SKM-1 (cell line): Measurements from ENCODE around the gene RNF111.
A peak's percentile ranks its signal among the peaks of the same experiment; 100 is the strongest.
"Not testable (repeated sequence)": the region's sequence is repeated elsewhere in the genome, so short reads cannot be mapped to it uniquely, and the experiment has no call there.

ENCODE experiments used
- DNase-seq: peaks from one replicate; lab custom pipeline; 2025; ENCODE audit not compliant: unreplicated experiment; lab: John Stamatoyannopoulos, UW

Gene RNF111

GRCh38 chr15:58999694-59000093, 12.2 kb downstream of the RNF111 start:
- DNase-seq, result no peak

GRCh38 chr15:59000251-59000650, 12.8 kb downstream of the RNF111 start:
- DNase-seq, result not testable (repeated sequence)

- no peak for DNase-seq
Observed at GRCh38 chr15:59001946-59002345, 14.5 kb downstream of the RNF111 start.

- DNase-seq, result peak; percentile 89
Observed at GRCh38 chr15:59002418-59002859, 15.0 kb downstream of the RNF111 start.

GRCh38 chr15:59005579-59005978, 18.1 kb downstream of the RNF111 start:
- DNase-seq, result no peak

GRCh38 chr15:59008086-59008485, 20.6 kb downstream of the RNF111 start:
- no peak for DNase-seq

- no peak for DNase-seq
Observed at GRCh38 chr15:59011262-59011952, 23.9 kb downstream of the RNF111 start.

GRCh38 chr15:59013246-59013873, 25.9 kb downstream of the RNF111 start:
- no peak for DNase-seq

GRCh38 chr15:59014068-59014467, 26.6 kb downstream of the RNF111 start:
- no peak for DNase-seq

GRCh38 chr15:59017449-59017848, 30.0 kb downstream of the RNF111 start:
- peak; percentile 6 for DNase-seq

- no peak for DNase-seq
Observed at GRCh38 chr15:59018833-59019232, 31.4 kb downstream of the RNF111 start.

- DNase-seq, result no peak
Observed at GRCh38 chr15:59020322-59020721, 32.9 kb downstream of the RNF111 start.

GRCh38 chr15:59022188-59022587, 34.7 kb downstream of the RNF111 start:
- no peak for DNase-seq

- no peak for DNase-seq
Observed at GRCh38 chr15:59026207-59026606, 38.7 kb downstream of the RNF111 start.

- no peak for DNase-seq
Observed at GRCh38 chr15:59028387-59028955, 41.0 kb downstream of the RNF111 start.

GRCh38 chr15:59029554-59029953, 42.1 kb downstream of the RNF111 start:
- DNase-seq, result no peak

- no peak for DNase-seq
Observed at GRCh38 chr15:59035201-59035600, 47.7 kb downstream of the RNF111 start.

- no peak for DNase-seq
Observed at GRCh38 chr15:59039225-59039624, 51.8 kb downstream of the RNF111 start.

- no peak for DNase-seq
Observed at GRCh38 chr15:59042041-59042440, 54.6 kb downstream of the RNF111 start.

GRCh38 chr15:59048897-59049296, 61.4 kb downstream of the RNF111 start:
- DNase-seq, result no peak

GRCh38 chr15:59051873-59052861, 64.7 kb downstream of the RNF111 start:
- no peak for DNase-seq
